HG03064 (cell line): Measurements from ENCODE around the gene NPW.
"Not testable (repeated sequence)": the region's sequence is repeated elsewhere in the genome, so short reads cannot be mapped to it uniquely, and the experiment has no call there.

Experiments used
- ATAC-seq: cut with Tn5 transposase; IDR thresholded peaks from one replicate; pipeline ENCODE4 v1.9.1; 2021; ENCODE audit warnings: low read depth; ENCODE audit not compliant: unreplicated experiment

The NPW gene

DNA sequence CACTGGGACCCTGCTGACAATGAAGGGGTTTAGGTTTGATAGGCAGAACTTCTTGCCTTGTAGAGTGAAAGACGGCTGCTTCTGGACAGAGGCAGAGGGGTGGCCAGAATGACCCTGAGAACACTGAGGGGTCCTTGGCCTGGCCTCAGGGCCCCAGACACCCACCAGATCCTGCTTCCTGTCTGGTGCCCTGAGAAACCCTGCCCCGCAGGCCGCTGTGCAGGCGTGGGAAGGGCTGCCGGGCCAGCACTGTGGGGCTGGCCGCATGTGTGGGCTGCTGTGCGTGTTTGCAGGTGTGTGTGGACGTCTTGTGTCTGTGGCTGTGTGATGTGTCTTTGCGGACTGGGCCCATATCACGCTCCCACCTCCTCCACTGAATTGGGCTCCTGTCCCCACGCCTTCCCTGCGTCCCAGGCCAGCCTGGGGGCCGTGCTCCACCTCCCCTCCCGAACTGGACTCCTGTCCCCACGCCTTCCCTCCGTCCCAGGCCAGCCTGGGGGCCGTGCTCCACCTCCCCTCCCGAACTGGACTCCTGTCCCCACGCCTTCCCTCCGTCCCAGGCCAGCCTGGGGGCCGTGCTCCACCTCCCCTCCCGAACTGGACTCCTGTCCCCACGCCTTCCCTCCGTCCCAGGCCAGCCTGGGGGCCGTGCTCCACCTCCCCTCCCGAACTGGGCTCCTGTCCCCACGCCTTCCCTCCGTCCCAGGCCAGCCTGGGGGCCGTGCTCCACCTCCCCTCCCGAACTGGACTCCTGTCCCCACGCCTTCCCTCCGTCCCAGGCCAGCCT, 14.5 kb downstream of the NPW start:
- ATAC-seq = not testable (repeated sequence)

GRCh38 chr16:2034696-2035430, 15.3 kb downstream of the NPW start:
- no peak for ATAC-seq

GRCh38 chr16:2035431-2036199, 16.0 kb downstream of the NPW start:
- ATAC-seq = no peak

DNA sequence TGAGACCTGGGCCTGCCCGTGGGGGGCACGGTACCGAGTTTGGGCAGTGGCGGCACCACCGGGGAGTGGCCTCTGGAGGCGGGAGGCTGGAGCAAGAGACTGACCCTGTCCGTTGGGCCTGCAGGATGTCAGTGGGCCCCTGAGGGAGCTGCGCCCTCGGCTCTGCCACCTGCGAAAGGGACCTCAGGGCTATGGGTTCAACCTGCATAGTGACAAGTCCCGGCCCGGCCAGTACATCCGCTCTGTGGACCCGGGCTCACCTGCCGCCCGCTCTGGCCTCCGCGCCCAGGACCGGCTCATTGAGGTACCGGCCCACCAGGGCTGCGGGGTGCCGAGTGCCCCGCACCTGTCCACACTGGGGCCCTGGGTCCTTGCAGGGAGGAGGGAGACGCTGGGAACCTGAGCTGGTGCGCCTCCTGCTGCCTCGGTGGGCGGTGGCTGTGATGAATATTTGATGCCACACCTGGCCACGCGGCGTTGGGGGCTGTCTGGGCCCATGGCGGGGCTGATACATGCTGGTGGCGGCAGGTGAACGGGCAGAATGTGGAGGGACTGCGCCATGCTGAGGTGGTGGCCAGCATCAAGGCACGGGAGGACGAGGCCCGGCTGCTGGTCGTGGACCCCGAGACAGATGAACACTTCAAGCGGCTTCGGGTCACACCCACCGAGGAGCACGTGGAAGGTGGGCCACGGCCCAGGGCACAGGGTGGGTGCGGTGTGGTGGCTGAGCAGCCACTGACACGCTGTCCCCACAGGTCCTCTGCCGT, 16.8 kb downstream of the NPW start:
- no peak for ATAC-seq

- no peak for ATAC-seq
These were observed 17.5 kb downstream of the NPW start for GRCh38 chr16:2037115-2037514.

GRCh38 chr16:2037647-2038381, 18.2 kb downstream of the NPW start:
- ATAC-seq = no peak

DNA sequence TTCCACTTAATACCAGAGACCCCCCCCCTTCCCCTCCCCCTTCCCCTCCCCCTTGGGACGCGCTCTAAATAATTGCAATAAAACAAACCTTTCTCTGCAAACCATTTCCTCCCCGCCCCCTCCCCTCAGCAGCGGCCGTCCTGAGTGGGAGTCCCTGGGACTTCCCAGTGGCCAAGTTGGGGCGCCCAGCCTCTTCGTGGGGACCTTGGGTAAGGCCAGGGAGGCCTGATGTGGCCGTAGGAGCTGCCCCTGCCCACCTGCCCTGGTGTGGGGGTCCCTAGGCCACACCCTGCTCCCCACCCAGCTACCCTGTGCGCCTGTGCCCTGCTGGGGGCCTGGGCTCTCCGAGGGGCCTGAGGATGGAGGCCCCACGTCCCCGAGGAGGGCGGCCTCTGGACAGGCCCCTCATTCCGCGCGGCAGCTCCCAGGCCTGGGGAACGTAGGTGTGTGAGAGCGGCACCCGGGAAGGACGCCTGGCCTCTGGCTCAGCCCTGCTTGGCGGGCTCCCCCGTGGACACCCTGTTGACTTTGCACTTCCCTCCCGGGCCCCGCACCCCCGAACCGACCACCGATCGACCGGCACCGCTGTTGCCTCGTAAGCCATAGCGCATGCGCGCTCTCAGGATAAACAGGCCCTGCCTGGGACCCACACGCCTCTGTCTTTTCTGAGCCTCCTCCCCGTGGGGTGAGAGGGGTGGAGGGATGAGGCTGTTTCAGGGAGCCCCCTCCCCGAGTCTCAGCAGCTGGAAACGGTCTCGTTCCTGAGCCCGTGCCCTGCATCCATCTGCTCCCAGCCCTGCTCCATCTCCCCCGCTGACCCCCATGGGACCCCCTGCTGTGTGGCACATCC, 19.0 kb downstream of the NPW start:
- no peak for ATAC-seq

DNA sequence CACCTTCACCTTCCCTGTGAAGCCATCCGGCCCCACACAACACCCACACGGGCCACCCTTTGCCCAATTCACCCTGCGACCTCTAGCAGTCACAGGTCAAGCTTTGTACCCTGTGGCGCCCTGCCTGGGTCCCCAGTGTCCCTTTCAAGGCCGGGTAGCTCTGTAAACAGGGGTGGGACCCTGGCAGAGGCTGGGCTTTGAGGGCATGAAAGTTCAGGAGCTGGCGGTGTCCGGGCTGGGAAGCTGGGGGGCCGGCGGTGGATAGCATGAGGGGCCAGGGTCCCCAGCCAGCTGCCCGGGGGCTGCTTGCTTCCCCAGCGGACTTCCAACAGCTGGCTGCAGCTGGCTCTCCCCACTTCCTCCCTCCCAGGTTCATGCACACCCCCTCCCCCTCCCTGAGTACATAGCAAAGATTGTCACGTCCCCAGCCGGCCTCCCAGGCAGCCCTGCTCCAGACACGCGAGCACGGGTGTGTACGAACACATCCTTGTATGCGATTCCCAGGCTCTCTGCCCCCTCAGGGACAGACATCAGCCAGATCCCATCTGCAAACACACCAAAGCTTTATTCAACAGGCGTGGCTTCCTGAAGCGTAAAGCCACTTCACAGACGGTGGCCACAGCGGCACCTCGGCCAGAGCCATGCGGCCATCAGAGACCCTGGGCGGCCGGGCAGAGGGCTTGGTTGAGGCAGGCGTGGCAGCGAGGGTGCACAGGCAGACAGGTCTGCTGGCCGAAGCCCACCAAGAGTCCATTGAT, 19.9 kb downstream of the NPW start:
- ATAC-seq = no peak

DNA sequence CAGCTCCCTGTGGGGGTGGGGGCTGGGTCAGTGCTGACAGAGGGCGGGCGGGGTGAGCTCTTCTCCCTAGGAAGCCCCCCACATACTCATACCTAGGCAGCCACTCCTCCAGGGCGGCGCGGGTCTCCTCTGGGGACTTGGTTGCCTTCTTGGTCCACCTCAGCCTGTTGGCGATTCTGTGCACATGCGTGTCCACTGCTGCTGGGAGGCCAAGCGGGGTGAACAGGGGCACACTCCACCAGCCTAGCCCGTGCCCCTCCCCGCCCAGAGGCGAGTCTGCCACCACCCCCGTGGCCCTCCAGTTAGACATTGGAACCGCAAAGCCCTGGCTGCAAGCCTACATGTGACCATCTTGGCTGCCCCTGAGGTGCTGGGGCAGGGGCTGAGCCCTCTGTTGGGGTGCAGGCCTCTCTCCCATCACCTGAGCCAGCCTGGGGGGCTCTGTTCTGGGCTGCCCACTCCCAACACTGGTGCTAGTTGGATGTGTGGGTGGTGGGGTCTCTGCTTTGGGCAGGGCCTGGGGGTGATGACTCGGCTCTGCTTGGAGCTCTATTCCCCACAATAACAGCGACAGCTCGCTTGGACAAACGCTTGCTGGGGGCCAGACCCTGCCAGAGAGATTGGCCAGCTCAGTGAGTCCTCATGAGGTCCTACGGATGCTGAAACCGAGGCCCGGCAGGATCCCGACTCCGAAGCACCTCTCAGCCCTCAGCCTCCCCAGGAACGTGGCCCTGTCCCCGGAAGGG, 20.6 kb downstream of the NPW start:
- ATAC-seq = no peak

- ATAC-seq = no peak
These were observed 21.4 kb downstream of the NPW start for GRCh38 chr16:2040787-2041522.

- no peak for ATAC-seq
These were observed 22.8 kb downstream of the NPW start for GRCh38 chr16:2042171-2042985.

DNA sequence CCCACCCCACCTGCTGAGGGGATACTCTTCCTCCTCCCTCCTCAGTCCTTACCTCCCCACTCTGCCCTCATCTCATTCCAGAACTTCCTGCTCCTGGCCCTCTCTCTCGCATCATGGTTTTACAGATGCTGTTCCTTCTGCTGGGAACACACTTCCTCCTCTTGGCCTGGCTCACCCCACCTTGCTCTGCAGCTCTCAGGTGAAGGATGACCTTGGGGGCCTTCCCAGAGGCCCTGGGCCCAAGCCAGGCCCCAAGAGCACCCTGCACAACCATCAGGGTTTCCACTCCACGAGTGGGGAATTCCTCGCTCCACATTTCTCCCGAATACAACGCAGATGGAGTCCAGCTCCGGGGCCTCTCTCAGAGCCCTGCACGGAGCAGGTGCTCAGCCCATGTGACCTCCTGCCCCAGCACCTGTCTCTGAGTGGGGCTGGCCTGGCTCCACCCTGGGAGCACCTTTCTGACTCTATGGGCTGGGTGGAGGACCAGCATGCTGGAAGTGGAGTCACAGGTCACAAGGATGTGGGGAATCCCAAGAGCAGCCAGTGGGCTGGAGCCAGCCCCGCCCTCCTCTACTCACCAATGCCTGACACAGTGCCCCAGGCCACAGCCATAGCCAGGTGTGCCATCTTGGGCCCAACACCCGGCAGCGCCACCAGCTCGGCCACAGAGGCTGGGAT, 23.5 kb downstream of the NPW start:
- no peak for ATAC-seq

DNA sequence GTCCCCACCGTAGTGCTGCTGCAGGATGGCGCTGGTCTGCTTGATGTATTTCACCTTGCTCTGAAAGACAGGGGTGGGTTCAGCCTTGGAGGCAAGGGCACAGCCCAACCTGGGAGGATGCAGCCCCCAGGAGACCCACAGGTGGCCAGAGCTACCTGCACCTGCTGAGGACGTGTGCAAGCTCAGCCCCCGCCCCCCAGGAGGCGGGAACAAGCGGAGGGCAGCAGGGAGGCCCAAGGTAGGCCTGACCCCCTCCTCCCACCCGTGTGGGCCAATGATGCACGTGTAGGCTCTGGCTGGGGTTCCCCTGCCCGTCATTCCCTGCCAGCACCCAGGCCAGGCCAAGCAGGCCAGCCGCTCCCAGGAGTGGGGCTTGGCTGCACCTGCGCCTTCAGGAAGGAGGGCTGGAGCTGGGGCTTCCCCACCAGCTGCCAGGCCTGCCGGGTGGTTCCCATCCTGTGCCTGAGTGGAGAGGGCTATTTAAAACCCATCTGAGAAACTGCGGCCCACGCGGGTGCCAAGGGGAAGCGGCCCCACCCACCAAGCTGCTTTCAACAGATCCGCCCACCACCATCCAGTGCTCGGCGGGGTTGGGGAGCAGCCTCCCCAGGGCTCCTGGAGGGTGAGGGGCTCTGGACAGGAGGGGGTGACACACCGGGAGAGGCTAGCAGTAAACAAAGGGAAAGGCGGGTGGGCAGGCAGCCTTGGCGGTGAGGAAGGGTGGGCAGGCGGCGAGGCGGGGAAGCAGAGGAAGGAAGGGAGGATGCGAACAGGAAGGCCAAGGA, 24.3 kb downstream of the NPW start:
- no peak for ATAC-seq

- ATAC-seq = no peak
These were observed 25.0 kb downstream of the NPW start for GRCh38 chr16:2044541-2044940.
